ENCODE measurements around the gene DNAAF5.

GRCh38 chr7:716222-716621, 10.3 kb upstream of the DNAAF5 start:
- TF ChIP-seq CTCF (conservative IDR thresholded peaks at IDR 0.05; ENCODE audit: low read length) (no peak), EZH2phosphoT487 (IDR thresholded peaks at IDR 0.05; ENCODE audit: borderline replicate concordance) (no peak)
